ENCODE data around the gene FAM222A.

DNA sequence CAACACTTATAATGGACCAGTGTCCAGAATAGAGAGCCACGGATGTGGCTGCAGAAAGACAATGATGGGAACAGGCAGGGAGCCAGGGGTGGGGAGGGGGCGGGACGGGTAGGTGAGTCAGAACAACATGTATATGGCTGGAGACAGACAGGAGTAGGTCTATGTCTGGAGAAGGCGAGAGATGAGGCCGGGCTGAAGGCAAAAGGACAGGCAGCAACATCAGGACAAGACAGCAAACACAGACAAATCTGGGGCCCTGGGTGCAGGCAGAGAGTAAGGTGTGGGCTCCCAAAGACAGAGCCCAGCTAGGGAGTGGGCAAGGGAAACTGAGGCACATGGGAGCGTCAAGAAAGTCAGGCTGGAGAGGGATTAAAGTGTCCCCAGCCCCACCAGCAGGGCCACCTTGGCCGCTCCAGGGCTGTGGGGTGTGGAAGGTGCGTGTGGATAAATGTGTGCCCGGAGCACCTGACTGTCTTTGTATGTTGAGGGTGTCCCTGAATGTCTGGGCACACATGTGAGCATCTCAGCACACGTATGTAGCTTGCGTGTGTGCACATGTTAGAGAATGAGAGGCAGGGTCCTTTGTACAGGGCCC lies 44.1 kb downstream of the FAM222A start:
- TF ChIP-seq, protein P1, sequence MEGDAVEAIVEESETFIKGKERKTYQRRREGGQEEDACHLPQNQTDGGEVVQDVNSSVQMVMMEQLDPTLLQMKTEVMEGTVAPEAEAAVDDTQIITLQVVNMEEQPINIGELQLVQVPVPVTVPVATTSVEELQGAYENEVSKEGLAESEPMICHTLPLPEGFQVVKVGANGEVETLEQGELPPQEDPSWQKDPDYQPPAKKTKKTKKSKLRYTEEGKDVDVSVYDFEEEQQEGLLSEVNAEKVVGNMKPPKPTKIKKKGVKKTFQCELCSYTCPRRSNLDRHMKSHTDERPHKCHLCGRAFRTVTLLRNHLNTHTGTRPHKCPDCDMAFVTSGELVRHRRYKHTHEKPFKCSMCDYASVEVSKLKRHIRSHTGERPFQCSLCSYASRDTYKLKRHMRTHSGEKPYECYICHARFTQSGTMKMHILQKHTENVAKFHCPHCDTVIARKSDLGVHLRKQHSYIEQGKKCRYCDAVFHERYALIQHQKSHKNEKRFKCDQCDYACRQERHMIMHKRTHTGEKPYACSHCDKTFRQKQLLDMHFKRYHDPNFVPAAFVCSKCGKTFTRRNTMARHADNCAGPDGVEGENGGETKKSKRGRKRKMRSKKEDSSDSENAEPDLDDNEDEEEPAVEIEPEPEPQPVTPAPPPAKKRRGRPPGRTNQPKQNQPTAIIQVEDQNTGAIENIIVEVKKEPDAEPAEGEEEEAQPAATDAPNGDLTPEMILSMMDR (IDR thresholded peaks at IDR 0.05; ENCODE audit: insufficient read depth, low read length, poor library complexity, severe bottlenecking), result no peak
- TF ChIP-seq EZH2phosphoT487 (conservative IDR thresholded peaks at IDR 0.05; ENCODE audit: low read length), result no peak

All from SU-DHL-6 (cell line).